ENCODE data around the gene EPHA10.

EPHA10 gene

DNA sequence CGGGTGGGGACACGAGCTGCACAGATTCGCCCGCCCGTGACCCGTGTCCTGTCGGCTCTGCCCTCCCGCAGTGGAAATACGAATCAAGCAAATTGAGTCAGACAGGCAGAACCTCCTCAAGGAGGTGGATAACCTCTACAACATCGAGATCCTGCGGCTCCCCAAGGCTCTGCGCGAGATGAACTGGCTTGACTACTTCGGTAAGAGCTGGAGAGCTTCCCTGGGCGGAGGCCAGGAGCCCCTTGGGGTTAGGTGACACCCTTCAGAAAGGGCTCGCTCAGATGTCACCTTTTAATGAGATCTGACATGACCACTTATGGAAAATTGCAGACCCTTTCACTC, 72.1 kb downstream of the EPHA10 start:
- ChIA-PET POLR2A (interaction anchor here (0.7 to 5.6 kb wide), 8 partner anchors 8 to 167 kb away, joined by 3 to 50 read pairs (median 4); partner anchors contain the start of genes C1orf122, EPHA10, MTF1 and YRDC), CTCF (interaction anchor here (0.6 to 1.9 kb wide), 8 partner anchors 9 to 1647 kb away, joined by 3 to 8 read pairs (median 3); partner anchors contain the start of gene MTF1)

DNA sequence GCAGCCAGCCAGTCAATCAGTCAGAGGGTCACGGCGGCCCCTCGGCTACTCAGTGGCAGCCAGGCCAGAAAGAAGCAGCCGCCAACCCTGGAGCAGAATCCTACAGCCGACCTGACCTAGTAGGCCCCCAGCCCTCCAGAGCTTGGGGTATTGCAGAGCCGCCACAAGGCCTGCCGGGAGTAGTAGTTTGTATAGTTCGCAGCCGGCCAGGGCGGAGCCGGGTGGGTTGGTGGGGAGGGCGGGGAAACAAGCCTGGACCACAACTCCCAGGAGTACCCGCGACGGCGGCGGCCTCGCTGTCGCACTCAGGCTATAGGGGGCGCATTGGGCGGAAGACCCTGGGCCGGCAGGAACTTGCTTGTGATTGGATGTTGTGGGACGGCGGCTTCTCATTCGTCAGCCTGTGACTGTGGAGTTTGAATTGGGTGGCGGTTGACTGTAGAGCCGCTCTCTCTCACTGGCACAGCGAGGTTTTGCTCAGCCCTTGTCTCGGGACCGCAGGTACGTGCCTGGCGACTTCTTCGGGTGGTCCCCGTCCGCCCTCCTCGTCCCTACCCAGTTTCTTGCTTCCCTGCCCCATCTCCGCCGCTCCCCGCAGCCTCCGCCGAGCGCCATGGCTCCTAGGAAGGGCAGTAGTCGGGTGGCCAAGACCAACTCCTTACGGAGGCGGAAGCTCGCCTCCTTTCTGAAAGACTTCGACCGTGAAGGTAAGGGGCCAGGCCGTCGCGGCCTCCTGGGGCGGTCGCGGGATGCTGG, 72.7 kb downstream of the EPHA10 start, which contains the start of gene CDCA8:
Gene CDCA8, plus strand, starts transcription at position 439 of the 756 bp plus-strand sequence. Its CDS starts 175 bp downstream, at position 614.
- ChIA-PET CTCF (interaction anchor here (0.6 to 2.6 kb wide), 12 partner anchors 9 to 1647 kb away, joined by 3 to 8 read pairs (median 3); partner anchors contain the start of genes GNL2 and MTF1), POLR2A (interaction anchor here (0.7 to 5.6 kb wide), 11 partner anchors 9 to 167 kb away, joined by 3 to 50 read pairs (median 3); partner anchors contain the start of genes C1orf122, EPHA10, MTF1 and YRDC)
- Histone ChIP-seq H3K4me1 (ENCODE audit: control insufficient read depth, insufficient read depth, low read length) (peaks cover 6% of the 10 kb centered on the region; the same call in 1 of the 2 replicates), H3K9me3 (ENCODE audit: control insufficient read depth, insufficient read depth, low read depth, low read length) (no peaks in the 10 kb centered on the region), H3K27ac (ENCODE audit: extremely low read depth, low read depth, low read length) (peak within 1 kb of the TSS; percentile 77), H3K4me3 (ENCODE audit: low read depth, low read length) (peak within 1 kb of the TSS; percentile 96), H3K36me3 (ENCODE audit: control insufficient read depth in 2 of 2, insufficient read depth in 1 of 2, low read length in 2 of 2) (peaks cover 22 to 53% of the 10 kb centered on the region in 2 experiments)
- no peak for TF ChIP-seq ZNF561 (tag by site-specific recombination; IDR thresholded peaks at IDR 0.05; ENCODE audit: borderline replicate concordance)
- no peak for TF ChIP-seq ZNF768 (tag by site-specific recombination; IDR thresholded peaks at IDR 0.05)
- TF ChIP-seq ZNF426 (tag by site-specific recombination; IDR thresholded peaks at IDR 0.05) = no peak
- no peak for TF ChIP-seq ZNF473 (tag by site-specific recombination; IDR thresholded peaks at IDR 0.05)
- TF ChIP-seq ZNF785 (tag by site-specific recombination; IDR thresholded peaks at IDR 0.05) = no peak
- TF ChIP-seq, protein P1, sequence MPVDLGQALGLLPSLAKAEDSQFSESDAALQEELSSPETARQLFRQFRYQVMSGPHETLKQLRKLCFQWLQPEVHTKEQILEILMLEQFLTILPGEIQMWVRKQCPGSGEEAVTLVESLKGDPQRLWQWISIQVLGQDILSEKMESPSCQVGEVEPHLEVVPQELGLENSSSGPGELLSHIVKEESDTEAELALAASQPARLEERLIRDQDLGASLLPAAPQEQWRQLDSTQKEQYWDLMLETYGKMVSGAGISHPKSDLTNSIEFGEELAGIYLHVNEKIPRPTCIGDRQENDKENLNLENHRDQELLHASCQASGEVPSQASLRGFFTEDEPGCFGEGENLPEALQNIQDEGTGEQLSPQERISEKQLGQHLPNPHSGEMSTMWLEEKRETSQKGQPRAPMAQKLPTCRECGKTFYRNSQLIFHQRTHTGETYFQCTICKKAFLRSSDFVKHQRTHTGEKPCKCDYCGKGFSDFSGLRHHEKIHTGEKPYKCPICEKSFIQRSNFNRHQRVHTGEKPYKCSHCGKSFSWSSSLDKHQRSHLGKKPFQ (tag by site-specific recombination; IDR thresholded peaks at IDR 0.05) = no peak
- peak; percentile 51; the same call in 1 of the 2 replicates for TF ChIP-seq GLIS1 (tag by site-specific recombination; IDR thresholded peaks at IDR 0.05)
- no peak for TF ChIP-seq ZNF701 (tag by site-specific recombination; IDR thresholded peaks at IDR 0.05)
- TF ChIP-seq ZNF214 (tag by site-specific recombination; IDR thresholded peaks at IDR 0.05; ENCODE audit: borderline replicate concordance) = no peak
- peak; percentile 94 for TF ChIP-seq SP3 (tag by site-specific recombination; IDR thresholded peaks at IDR 0.05)
- no peak for TF ChIP-seq ZBTB21 (tag by site-specific recombination; IDR thresholded peaks at IDR 0.05)
- TF ChIP-seq, protein P2, sequence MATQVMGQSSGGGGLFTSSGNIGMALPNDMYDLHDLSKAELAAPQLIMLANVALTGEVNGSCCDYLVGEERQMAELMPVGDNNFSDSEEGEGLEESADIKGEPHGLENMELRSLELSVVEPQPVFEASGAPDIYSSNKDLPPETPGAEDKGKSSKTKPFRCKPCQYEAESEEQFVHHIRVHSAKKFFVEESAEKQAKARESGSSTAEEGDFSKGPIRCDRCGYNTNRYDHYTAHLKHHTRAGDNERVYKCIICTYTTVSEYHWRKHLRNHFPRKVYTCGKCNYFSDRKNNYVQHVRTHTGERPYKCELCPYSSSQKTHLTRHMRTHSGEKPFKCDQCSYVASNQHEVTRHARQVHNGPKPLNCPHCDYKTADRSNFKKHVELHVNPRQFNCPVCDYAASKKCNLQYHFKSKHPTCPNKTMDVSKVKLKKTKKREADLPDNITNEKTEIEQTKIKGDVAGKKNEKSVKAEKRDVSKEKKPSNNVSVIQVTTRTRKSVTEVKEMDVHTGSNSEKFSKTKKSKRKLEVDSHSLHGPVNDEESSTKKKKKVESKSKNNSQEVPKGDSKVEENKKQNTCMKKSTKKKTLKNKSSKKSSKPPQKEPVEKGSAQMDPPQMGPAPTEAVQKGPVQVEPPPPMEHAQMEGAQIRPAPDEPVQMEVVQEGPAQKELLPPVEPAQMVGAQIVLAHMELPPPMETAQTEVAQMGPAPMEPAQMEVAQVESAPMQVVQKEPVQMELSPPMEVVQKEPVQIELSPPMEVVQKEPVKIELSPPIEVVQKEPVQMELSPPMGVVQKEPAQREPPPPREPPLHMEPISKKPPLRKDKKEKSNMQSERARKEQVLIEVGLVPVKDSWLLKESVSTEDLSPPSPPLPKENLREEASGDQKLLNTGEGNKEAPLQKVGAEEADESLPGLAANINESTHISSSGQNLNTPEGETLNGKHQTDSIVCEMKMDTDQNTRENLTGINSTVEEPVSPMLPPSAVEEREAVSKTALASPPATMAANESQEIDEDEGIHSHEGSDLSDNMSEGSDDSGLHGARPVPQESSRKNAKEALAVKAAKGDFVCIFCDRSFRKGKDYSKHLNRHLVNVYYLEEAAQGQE (tag by site-specific recombination; IDR thresholded peaks at IDR 0.05) = no peak
- TF ChIP-seq, protein P3, sequence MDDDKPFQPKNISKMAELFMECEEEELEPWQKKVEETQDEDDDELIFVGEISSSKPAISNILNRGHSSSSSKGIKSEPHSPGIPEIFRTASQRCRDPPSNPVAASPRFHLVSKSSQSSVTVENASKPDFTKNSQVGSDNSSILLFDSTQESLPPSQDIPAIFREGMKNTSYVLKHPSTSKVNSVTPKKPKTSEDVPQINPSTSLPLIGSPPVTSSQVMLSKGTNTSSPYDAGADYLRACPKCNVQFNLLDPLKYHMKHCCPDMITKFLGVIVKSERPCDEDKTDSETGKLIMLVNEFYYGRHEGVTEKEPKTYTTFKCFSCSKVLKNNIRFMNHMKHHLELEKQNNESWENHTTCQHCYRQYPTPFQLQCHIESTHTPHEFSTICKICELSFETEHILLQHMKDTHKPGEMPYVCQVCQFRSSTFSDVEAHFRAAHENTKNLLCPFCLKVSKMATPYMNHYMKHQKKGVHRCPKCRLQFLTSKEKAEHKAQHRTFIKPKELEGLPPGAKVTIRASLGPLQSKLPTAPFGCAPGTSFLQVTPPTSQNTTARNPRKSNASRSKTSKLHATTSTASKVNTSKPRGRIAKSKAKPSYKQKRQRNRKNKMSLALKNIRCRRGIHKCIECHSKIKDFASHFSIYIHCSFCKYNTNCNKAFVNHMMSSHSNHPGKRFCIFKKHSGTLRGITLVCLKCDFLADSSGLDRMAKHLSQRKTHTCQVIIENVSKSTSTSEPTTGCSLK (tag by site-specific recombination; IDR thresholded peaks at IDR 0.05) = no peak
- TF ChIP-seq ZFHX2 (tag by site-specific recombination; conservative IDR thresholded peaks at IDR 0.05) = no peak
- TF ChIP-seq, protein P4, sequence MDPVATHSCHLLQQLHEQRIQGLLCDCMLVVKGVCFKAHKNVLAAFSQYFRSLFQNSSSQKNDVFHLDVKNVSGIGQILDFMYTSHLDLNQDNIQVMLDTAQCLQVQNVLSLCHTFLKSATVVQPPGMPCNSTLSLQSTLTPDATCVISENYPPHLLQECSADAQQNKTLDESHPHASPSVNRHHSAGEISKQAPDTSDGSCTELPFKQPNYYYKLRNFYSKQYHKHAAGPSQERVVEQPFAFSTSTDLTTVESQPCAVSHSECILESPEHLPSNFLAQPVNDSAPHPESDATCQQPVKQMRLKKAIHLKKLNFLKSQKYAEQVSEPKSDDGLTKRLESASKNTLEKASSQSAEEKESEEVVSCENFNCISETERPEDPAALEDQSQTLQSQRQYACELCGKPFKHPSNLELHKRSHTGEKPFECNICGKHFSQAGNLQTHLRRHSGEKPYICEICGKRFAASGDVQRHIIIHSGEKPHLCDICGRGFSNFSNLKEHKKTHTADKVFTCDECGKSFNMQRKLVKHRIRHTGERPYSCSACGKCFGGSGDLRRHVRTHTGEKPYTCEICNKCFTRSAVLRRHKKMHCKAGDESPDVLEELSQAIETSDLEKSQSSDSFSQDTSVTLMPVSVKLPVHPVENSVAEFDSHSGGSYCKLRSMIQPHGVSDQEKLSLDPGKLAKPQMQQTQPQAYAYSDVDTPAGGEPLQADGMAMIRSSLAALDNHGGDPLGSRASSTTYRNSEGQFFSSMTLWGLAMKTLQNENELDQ (tag by site-specific recombination; IDR thresholded peaks at IDR 0.05; ENCODE audit: low read depth) = no peak
- no peak for TF ChIP-seq ZNF433 (tag by site-specific recombination; IDR thresholded peaks at IDR 0.05; ENCODE audit: low read depth)
- no peak for TF ChIP-seq ZNF114 (tag by site-specific recombination; IDR thresholded peaks at IDR 0.05)
- TF ChIP-seq ZFP37 (tag by site-specific recombination; IDR thresholded peaks at IDR 0.05) = no peak; the same call in 1 of the 2 replicates

More for the DNA sequence above, 72.1 kb downstream of the EPHA10 start:
- Histone ChIP-seq H3K9me3 (ENCODE audit: control insufficient read depth, insufficient read depth, low read depth, low read length) (no peaks in the 10 kb centered on the region), H3K36me3 (ENCODE audit: control insufficient read depth in 2 of 2, insufficient read depth in 1 of 2, low read length in 2 of 2) (peaks cover 18 to 54% of the 10 kb centered on the region in 2 experiments), H3K4me3 (ENCODE audit: low read depth, low read length) (peak overlapping the region; percentile 96), H3K4me1 (ENCODE audit: control insufficient read depth, insufficient read depth, low read length) (peaks cover 6% of the 10 kb centered on the region; the same call in 1 of the 2 replicates), H3K27ac (ENCODE audit: extremely low read depth, low read depth, low read length) (peak overlapping the region; percentile 77)
- TF ChIP-seq, protein P5, sequence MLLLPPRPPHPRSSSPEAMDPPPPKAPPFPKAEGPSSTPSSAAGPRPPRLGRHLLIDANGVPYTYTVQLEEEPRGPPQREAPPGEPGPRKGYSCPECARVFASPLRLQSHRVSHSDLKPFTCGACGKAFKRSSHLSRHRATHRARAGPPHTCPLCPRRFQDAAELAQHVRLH (tag by site-specific recombination; IDR thresholded peaks at IDR 0.05) = no peak
- TF ChIP-seq YY2 (tag by site-specific recombination; IDR thresholded peaks at IDR 0.05) (no peak), ZBTB20 (tag by site-specific recombination; IDR thresholded peaks at IDR 0.05) (no peak)
- TF ChIP-seq, protein P6, sequence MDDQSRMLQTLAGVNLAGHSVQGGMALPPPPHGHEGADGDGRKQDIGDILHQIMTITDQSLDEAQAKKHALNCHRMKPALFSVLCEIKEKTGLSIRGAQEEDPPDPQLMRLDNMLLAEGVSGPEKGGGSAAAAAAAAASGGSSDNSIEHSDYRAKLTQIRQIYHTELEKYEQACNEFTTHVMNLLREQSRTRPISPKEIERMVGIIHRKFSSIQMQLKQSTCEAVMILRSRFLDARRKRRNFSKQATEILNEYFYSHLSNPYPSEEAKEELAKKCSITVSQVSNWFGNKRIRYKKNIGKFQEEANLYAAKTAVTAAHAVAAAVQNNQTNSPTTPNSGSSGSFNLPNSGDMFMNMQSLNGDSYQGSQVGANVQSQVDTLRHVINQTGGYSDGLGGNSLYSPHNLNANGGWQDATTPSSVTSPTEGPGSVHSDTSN (CRISPR knock-in tag; IDR thresholded peaks at IDR 0.05) = 0 out of 2 replicates have a peak, but pooled peaks have one; percentile 46
